Measurements from ENCODE around the gene NEK2. TPM values are rescaled to one million over a fixed set of nuclear protein-coding genes. Genes with fewer than 3 reads are reported as not detected.
"Not testable (repeated sequence)": the region's sequence is repeated elsewhere in the genome, so short reads cannot be mapped to it uniquely, and the experiment has no call there.

NEK2 gene
- polyA plus RNA-seq, 4 donors = 1.8 to 20.4 (median 8.6) TPM

DNA sequence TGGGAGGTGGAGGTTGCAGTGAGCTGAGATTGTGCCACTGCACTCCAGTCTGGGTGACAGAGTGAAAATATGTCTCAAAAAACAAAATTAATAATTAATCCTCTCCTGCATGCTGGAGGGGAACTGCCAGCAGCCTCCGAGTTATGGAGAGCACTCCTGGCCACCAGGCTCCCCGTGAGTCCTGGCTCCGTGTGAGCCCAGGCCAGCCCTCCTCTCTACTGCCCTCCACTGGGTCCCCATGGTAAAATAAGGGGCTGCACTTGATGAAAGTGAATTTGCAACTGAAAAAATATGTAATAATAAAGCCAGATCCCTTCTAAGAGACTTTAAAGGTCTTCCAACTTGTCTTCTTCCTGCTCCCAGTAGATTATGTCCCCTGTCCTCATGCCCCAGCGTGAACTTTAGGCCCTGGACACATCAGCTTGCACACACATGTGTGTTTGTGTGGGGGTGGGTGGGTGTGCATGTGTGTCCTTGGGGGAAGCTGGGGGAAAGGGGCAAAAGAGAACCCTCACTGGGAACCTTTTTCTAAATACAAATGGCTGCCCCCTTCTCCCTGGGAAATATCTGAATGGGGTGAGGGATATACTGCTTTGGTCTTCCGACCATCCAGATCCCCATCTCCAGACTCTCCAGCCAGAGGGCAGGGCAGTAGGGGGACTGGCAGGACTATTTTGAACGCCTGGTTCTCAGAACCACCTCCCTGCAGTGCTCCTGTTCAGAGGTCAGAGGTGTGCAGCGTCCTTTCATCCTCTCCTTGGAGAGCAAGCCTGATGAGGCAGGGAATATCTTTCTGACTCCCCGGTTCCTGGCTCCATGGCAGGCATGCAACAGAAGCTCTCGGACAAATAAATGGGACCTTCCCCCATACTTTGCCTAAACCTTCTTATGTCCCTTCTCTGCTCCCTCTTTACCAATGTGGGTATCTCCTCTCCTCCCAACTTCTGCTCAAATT is 26.2 kb downstream of the NEK2 start:
- H3K27ac ChIP-seq (ENCODE audit: low read depth in 1 of 3, low read length in 2 of 3) = peak overlapping the region; percentile 50 to 96 (median 58)
- 33 to 49% (median 40%) methylated on average over 9 of the region's 9 CpGs for WGBS, 3 donors
- no peak overlapping the region for H3K4me3 ChIP-seq (ENCODE audit: low read depth in 1 of 3, low read length in 3 of 3)
- H3K4me1 ChIP-seq (ENCODE audit: control insufficient read depth in 3 of 3, insufficient read depth in 2 of 3, low read depth in 1 of 3, low read length in 2 of 3) = peaks cover 2 to 64% (median 6%) of the 10 kb centered on the region in 3 donors
- H3K27me3 ChIP-seq (ENCODE audit: control insufficient read depth in 3 of 3, insufficient read depth in 3 of 3, low read length in 3 of 3) = no peaks in the 10 kb centered on the region
- no peak for FAIRE-seq
- no peaks in the 10 kb centered on the region for H3K9me3 ChIP-seq (ENCODE audit: control insufficient read depth in 2 of 2, insufficient read depth in 1 of 2, low read depth in 1 of 2, low read length in 1 of 2)
- peak; percentile 66 to 70 for DNase-seq
- no peaks in the 10 kb centered on the region for H3K36me3 ChIP-seq (ENCODE audit: control insufficient read depth in 3 of 3, insufficient read depth in 2 of 3, low read depth in 1 of 3, low read length in 3 of 3)

DNA sequence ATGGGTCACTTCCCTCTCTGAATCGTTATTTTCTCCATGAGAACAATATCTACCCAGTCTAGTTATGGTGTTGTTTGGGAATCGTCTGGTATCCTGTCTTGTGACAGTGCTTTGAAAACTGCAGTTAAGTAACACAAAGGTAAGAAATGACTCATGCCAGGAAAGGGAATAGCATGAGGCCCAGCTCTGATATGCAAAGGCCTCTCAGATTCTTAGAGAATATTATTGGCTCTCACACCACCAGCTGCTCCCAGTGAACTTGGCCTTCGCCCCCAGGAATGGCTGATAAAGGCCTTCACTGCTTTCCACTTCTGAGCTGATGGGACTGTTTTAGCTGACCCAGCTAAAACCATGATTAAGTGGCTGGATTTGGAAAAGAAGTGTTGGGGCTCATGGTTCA is 27.1 kb downstream of the NEK2 start:
- WGBS, 3 donors = 4 to 55% (median 25%) methylated on average over 3 of the region's 3 CpGs
- peak; percentile 93 to 99 for DNase-seq
- FAIRE-seq = no peak

DNA sequence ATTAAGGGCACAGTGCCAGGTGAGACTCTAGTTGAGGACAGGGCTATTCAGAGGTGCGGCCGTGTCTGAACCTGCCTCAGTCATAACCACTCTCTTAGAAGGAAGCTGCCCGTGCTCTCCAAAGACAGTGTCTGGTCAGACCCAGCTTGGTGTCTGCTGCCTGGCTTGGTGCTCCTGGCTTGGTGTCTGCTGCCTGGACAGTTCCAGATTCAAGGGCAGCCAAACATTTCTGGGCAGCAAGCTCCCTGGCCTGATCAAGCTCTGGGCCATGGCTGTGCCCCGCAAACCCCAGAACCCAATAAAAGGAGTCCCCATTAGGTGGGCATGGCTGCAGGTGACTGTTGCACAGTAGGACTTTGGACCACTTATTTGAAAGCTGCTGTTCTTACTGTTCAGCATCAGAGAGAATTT is 27.7 kb downstream of the NEK2 start:
- Histone ChIP-seq H3K4me3 (ENCODE audit: low read depth in 1 of 3, low read length in 3 of 3) (no peak overlapping the region), H3K36me3 (ENCODE audit: control insufficient read depth in 3 of 3, insufficient read depth in 2 of 3, low read depth in 1 of 3, low read length in 3 of 3) (no peaks in the 10 kb centered on the region), H3K27me3 (ENCODE audit: control insufficient read depth in 3 of 3, insufficient read depth in 3 of 3, low read length in 3 of 3) (no peaks in the 10 kb centered on the region), H3K27ac (ENCODE audit: low read depth in 1 of 3, low read length in 2 of 3) (peak overlapping the region; percentile 86 to 96 (median 95)), H3K9me3 (ENCODE audit: control insufficient read depth in 2 of 2, insufficient read depth in 1 of 2, low read depth in 1 of 2, low read length in 1 of 2) (no peaks in the 10 kb centered on the region), H3K4me1 (ENCODE audit: control insufficient read depth in 3 of 3, insufficient read depth in 2 of 3, low read depth in 1 of 3, low read length in 2 of 3) (peaks cover 2 to 70% (median 6%) of the 10 kb centered on the region in 3 donors)
- DNase-seq (peak; percentile 63 to 65), FAIRE-seq (no peak)
- WGBS, 3 donors = 6 to 63% (median 45%) methylated on average over 4 of the region's 4 CpGs

More for the DNA sequence above, 27.1 kb downstream of the NEK2 start:
- H3K36me3 ChIP-seq (ENCODE audit: control insufficient read depth in 3 of 3, insufficient read depth in 2 of 3, low read depth in 1 of 3, low read length in 3 of 3) = no peaks in the 10 kb centered on the region
- peaks cover 2 to 65% (median 6%) of the 10 kb centered on the region in 3 donors for H3K4me1 ChIP-seq (ENCODE audit: control insufficient read depth in 3 of 3, insufficient read depth in 2 of 3, low read depth in 1 of 3, low read length in 2 of 3)
- no peaks in the 10 kb centered on the region for H3K27me3 ChIP-seq (ENCODE audit: control insufficient read depth in 3 of 3, insufficient read depth in 3 of 3, low read length in 3 of 3)
- no peak overlapping the region for H3K4me3 ChIP-seq (ENCODE audit: low read depth in 1 of 3, low read length in 3 of 3)
- H3K9me3 ChIP-seq (ENCODE audit: control insufficient read depth in 2 of 2, insufficient read depth in 1 of 2, low read depth in 1 of 2, low read length in 1 of 2) = no peaks in the 10 kb centered on the region
- H3K27ac ChIP-seq (ENCODE audit: low read depth in 1 of 3, low read length in 2 of 3) = peak overlapping the region; percentile 86 to 96 (median 95)

DNA sequence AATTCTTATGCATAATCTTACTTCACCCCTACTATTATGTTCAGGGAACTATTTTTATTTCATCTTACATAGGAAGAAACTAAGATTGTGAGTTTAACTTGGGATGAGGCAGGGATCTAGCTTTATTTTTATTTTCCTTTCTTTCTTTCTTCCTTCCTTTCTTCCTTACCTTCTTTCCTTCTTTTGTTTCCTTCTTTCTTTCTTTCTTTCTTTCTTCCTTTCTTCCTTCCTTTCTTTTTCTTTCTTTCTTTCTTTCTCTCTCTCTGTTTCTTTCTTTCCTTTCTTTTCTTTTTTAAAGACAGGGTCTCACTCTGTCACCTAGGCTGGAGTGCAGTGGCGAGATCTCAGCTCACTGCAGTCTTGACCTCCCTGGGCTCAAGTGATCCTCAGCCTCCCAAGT is 28.9 kb downstream of the NEK2 start:
- no peak for FAIRE-seq
- Histone ChIP-seq H3K4me3 (ENCODE audit: low read depth in 1 of 3, low read length in 3 of 3) (no peak overlapping the region), H3K4me1 (ENCODE audit: control insufficient read depth in 3 of 3, insufficient read depth in 2 of 3, low read depth in 1 of 3, low read length in 2 of 3) (peaks cover 2 to 79% (median 6%) of the 10 kb centered on the region in 3 donors)

DNA sequence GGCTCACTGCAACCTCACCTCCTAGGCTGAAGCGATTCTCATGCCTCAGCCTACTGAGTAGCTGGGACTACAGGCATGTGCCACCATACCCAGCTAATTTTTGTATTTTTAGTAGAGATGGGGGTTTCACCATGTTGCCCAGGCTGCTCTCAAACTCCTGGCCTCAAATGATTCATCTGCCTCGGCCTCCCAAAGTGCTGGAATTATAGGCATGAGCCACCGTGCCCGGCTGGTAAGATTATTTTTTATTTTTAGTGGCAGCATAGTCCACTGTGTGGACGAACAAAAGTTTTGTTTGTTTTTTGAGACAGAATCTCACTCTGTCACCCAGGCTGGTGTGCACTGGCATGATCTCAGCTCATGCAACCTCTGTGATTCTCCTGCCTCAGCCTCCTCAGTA is 29.8 kb downstream of the NEK2 start:
- WGBS, 3 donors = 88 to 91% (median 89%) methylated on average over 5 of the region's 5 CpGs
- H3K4me3 ChIP-seq (ENCODE audit: low read depth in 1 of 3, low read length in 3 of 3); FAIRE-seq; H3K27me3 ChIP-seq (ENCODE audit: control insufficient read depth in 3 of 3, insufficient read depth in 3 of 3, low read length in 3 of 3); DNase-seq; H3K27ac ChIP-seq (ENCODE audit: low read depth in 1 of 3, low read length in 2 of 3); H3K36me3 ChIP-seq (ENCODE audit: control insufficient read depth in 3 of 3, insufficient read depth in 2 of 3, low read depth in 1 of 3, low read length in 3 of 3); H3K9me3 ChIP-seq (ENCODE audit: control insufficient read depth in 2 of 2, insufficient read depth in 1 of 2, low read depth in 1 of 2, low read length in 1 of 2): not testable (repeated sequence)
- H3K4me1 ChIP-seq (ENCODE audit: control insufficient read depth in 3 of 3, insufficient read depth in 2 of 3, low read depth in 1 of 3, low read length in 2 of 3) = peaks cover 2 to 81% (median 6%) of the 10 kb centered on the region in 3 donors

More for the DNA sequence above, 28.9 kb downstream of the NEK2 start:
- Histone ChIP-seq H3K27ac (ENCODE audit: low read depth in 1 of 3, low read length in 2 of 3) (peak overlapping the region in 1 of 3 donors; percentile 96), H3K27me3 (ENCODE audit: control insufficient read depth in 3 of 3, insufficient read depth in 3 of 3, low read length in 3 of 3) (no peaks in the 10 kb centered on the region), H3K36me3 (ENCODE audit: control insufficient read depth in 3 of 3, insufficient read depth in 2 of 3, low read depth in 1 of 3, low read length in 3 of 3) (no peaks in the 10 kb centered on the region), H3K9me3 (ENCODE audit: control insufficient read depth in 2 of 2, insufficient read depth in 1 of 2, low read depth in 1 of 2, low read length in 1 of 2) (no peaks in the 10 kb centered on the region)
- no peak for DNase-seq
- 84 to 96% (median 96%) methylated on average over 1 of the region's 1 CpG for WGBS, 3 donors

DNA sequence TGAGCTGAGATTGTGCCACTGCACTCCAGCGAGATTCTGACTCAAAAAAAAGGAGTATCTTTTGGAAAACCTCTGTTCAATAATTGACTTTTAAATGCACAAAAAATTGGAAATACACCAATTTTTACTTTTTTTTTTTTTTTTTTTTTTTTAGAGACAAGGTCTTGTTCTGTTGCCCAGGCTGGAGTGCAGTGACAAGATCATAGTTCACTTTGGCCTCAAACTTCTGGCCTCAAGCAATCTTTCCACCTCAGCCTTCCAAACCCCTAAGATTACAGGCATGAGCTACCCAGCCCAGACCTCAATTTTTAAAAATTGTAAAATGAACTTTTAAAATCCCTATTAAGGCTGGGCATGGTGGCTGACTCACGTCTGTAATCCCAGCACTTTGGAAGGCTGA is 30.8 kb downstream of the NEK2 start:
- Histone ChIP-seq H3K4me1 (ENCODE audit: control insufficient read depth in 3 of 3, insufficient read depth in 2 of 3, low read depth in 1 of 3, low read length in 2 of 3) (peaks cover 2 to 81% (median 4%) of the 10 kb centered on the region in 3 donors), H3K36me3 (ENCODE audit: control insufficient read depth in 3 of 3, insufficient read depth in 2 of 3, low read depth in 1 of 3, low read length in 3 of 3) (no peaks in the 10 kb centered on the region), H3K27me3 (ENCODE audit: control insufficient read depth in 3 of 3, insufficient read depth in 3 of 3, low read length in 3 of 3) (no peaks in the 10 kb centered on the region), H3K4me3 (ENCODE audit: low read depth in 1 of 3, low read length in 3 of 3) (no peak overlapping the region), H3K9me3 (ENCODE audit: control insufficient read depth in 2 of 2, insufficient read depth in 1 of 2, low read depth in 1 of 2, low read length in 1 of 2) (no peaks in the 10 kb centered on the region), H3K27ac (ENCODE audit: low read depth in 1 of 3, low read length in 2 of 3) (peak overlapping the region in 1 of 3 donors; percentile 76)
- FAIRE-seq (no peak), DNase-seq (no peak)
- WGBS, 3 donors = 56 to 74% (median 66%) methylated on average over 2 of the region's 2 CpGs

DNA sequence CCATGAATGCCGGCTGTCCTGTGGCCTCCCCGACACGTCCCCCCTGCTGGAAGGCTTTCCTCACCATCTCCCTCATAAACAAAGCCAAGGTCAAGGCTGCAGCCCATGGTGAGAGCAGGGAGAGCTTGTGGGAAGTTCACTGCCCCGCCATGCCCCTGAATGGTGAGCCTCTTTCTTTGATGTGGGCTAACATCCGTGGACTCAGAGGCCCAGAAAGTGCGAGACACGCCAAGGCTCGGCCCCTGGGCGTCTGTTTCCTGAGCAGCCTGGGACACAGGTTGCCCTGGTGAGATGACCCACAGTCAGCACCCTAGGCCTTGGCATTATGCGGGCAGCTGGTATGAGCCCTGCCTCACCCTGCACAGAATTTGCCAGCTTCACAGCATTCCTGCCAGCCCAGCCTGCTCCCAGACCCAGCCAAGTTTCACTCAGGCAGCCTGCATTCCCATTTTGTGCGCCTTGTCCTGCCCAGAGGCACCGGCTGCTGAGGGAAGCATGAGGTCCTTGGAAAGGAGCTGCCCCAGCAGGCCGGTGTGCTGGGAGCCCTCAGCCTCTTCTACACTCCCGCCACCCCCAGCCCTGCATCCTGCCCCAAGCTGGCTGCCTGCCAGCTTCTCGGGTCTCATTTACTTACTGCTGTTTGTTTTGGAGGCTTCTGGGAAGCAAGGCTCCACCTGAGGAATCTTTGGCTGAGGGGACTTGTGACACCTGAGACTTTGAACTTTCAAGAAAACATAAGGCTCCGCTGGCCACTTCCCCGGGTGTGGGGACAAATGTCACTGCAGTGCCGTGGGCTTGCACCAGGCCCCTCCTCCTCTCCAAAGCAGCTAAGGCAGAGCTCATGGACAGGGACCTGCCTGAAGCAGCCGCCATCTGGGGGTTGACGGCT is 31.9 kb downstream of the NEK2 start:
- peak; percentile 80 to 98 for DNase-seq
- peaks cover 0 to 75% (median 2%) of the 10 kb centered on the region in 3 donors for H3K4me1 ChIP-seq (ENCODE audit: control insufficient read depth in 3 of 3, insufficient read depth in 2 of 3, low read depth in 1 of 3, low read length in 2 of 3)
- FAIRE-seq = no peak
- no peak overlapping the region for H3K4me3 ChIP-seq (ENCODE audit: low read depth in 1 of 3, low read length in 3 of 3)
- H3K27ac ChIP-seq (ENCODE audit: low read depth in 1 of 3, low read length in 2 of 3) = peak overlapping the region; percentile 46 to 76 (median 53)
- no peaks in the 10 kb centered on the region for H3K36me3 ChIP-seq (ENCODE audit: control insufficient read depth in 3 of 3, insufficient read depth in 2 of 3, low read depth in 1 of 3, low read length in 3 of 3)
- WGBS, 3 donors = 27 to 47% (median 29%) methylated on average over 20 of the region's 20 CpGs
- no peaks in the 10 kb centered on the region for H3K27me3 ChIP-seq (ENCODE audit: control insufficient read depth in 3 of 3, insufficient read depth in 3 of 3, low read length in 3 of 3)
- no peaks in the 10 kb centered on the region for H3K9me3 ChIP-seq (ENCODE audit: control insufficient read depth in 2 of 2, insufficient read depth in 1 of 2, low read depth in 1 of 2, low read length in 1 of 2)

DNA sequence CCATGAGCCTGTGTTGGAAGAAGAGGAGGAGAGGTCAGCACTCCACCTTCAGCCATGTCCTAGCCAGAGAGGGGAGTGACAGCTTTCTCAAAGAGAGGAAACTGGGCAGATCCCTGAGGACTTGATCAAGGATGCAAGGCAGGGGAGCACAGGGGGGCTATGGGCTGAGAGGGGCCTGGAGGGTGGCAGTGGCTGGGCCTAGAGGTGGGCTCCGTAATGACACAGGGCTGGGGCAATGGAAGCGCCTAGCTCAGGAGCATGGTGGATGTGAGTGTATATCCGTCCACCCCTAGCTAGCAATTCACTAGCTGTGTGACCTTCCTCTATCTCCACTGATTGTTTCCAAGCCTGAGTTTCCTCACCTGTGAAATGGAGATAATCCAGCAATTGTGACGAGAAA is 32.6 kb downstream of the NEK2 start:
- Histone ChIP-seq H3K4me1 (ENCODE audit: control insufficient read depth in 3 of 3, insufficient read depth in 2 of 3, low read depth in 1 of 3, low read length in 2 of 3) (peaks cover 0 to 77% (median 2%) of the 10 kb centered on the region in 3 donors), H3K27me3 (ENCODE audit: control insufficient read depth in 3 of 3, insufficient read depth in 3 of 3, low read length in 3 of 3) (no peaks in the 10 kb centered on the region), H3K9me3 (ENCODE audit: control insufficient read depth in 2 of 2, insufficient read depth in 1 of 2, low read depth in 1 of 2, low read length in 1 of 2) (no peaks in the 10 kb centered on the region), H3K36me3 (ENCODE audit: control insufficient read depth in 3 of 3, insufficient read depth in 2 of 3, low read depth in 1 of 3, low read length in 3 of 3) (no peaks in the 10 kb centered on the region), H3K4me3 (ENCODE audit: low read depth in 1 of 3, low read length in 3 of 3) (no peak overlapping the region), H3K27ac (ENCODE audit: low read depth in 1 of 3, low read length in 2 of 3) (peak overlapping the region in 1 of 3 donors; percentile 76)
- 87 to 95% (median 93%) methylated on average over 4 of the region's 4 CpGs for WGBS, 3 donors
- FAIRE-seq (no peak), DNase-seq (no peak)

Data from small intestine (tissue), 7 donors.